Measurements from ENCODE around the gene PRICKLE1.

GRCh38 chr12:42609605-42610004 is 20.1 kb upstream of the PRICKLE1 start:
- TF ChIP-seq POLR2A (IDR thresholded peaks at IDR 0.05) (no peak), CTCF (IDR thresholded peaks at IDR 0.05) (no peak), POLR2AphosphoS5 (IDR thresholded peaks at IDR 0.05) (no peak)

All from breast epithelium (tissue), 3 donors.